Gastrocnemius medialis (tissue), 4 donors: Measurements from ENCODE around the gene PDAP1.

Experiments used
- POLR2A ChIP-seq, 2 donors: fragments of 450-650 bp; IDR thresholded peaks; one replicate each; pipeline ENCODE4 v1.6.1; 2017; ENCODE audit warnings: antibody characterized with exemption in 2 of 2, mild to moderate bottlenecking in 2 of 2, moderate library complexity in 2 of 2
- TF ChIP-seq, protein P1 (sequence below), 5 experiments: fragments of 450-650 bp in 3 of 5; fragments of 200-600 bp in 2 of 5; sonication (generic) in 2 of 5; IDR thresholded peaks in 4 of 5; conservative IDR thresholded peaks in 1 of 5; 1 replicate in 4 of 5; 2 replicates in 1 of 5; pipeline ENCODE4 v1.5.1; 2016 to 2019; ENCODE audit warnings: antibody characterized with exemption in 5 of 5, mild to moderate bottlenecking in 3 of 5, moderate library complexity in 3 of 5

DNA sequence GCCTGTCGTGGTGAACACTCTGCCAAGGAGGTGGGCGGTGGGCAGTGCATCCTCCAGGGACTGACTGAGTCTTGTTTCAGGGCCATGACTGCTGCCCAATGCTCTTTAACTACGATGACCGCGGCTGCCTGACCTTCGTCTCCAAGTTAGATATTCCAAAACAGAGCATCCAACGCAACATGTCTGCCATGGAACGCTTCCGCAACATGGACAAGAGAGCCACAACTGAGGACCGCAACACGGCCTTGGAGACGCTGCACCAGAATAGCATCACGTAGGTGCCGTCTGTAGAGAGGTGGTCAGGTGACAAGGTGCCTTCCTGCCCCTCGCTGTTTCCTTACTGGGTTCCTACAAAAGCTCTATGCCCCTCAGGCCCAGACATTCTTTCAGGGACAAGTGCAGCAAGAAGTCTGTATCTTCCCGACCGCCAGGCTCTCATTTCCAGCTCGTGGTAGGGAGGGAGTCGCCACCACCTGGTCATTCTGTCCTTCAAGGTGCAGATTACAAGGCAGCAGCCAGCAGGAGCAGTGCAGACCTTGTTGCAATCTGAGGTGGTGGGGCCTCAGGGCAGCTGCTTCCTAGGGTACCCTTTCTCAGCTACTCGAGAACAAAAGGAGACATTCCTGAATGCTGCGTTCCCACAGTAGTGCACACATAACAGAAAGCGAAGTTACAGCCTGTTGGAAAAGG lies 48.8 kb downstream of the PDAP1 start:
- TF ChIP-seq POLR2A (IDR thresholded peaks at IDR 0.05): no peak
- TF ChIP-seq, protein P1, sequence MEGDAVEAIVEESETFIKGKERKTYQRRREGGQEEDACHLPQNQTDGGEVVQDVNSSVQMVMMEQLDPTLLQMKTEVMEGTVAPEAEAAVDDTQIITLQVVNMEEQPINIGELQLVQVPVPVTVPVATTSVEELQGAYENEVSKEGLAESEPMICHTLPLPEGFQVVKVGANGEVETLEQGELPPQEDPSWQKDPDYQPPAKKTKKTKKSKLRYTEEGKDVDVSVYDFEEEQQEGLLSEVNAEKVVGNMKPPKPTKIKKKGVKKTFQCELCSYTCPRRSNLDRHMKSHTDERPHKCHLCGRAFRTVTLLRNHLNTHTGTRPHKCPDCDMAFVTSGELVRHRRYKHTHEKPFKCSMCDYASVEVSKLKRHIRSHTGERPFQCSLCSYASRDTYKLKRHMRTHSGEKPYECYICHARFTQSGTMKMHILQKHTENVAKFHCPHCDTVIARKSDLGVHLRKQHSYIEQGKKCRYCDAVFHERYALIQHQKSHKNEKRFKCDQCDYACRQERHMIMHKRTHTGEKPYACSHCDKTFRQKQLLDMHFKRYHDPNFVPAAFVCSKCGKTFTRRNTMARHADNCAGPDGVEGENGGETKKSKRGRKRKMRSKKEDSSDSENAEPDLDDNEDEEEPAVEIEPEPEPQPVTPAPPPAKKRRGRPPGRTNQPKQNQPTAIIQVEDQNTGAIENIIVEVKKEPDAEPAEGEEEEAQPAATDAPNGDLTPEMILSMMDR (IDR thresholded peaks at IDR 0.05 in 4 of 5, conservative IDR thresholded peaks at IDR 0.05 in 1 of 5): no peak
